ENCODE measurements around the gene RAD17. TPM values are rescaled to one million over a fixed set of nuclear protein-coding genes. Genes with fewer than 3 reads are reported as not detected.
"Not testable (repeated sequence)": the region's sequence is repeated elsewhere in the genome, so short reads cannot be mapped to it uniquely, and the experiment has no call there.

Gene RAD17
- total RNA-seq, 1 donor: 26.8 TPM

DNA sequence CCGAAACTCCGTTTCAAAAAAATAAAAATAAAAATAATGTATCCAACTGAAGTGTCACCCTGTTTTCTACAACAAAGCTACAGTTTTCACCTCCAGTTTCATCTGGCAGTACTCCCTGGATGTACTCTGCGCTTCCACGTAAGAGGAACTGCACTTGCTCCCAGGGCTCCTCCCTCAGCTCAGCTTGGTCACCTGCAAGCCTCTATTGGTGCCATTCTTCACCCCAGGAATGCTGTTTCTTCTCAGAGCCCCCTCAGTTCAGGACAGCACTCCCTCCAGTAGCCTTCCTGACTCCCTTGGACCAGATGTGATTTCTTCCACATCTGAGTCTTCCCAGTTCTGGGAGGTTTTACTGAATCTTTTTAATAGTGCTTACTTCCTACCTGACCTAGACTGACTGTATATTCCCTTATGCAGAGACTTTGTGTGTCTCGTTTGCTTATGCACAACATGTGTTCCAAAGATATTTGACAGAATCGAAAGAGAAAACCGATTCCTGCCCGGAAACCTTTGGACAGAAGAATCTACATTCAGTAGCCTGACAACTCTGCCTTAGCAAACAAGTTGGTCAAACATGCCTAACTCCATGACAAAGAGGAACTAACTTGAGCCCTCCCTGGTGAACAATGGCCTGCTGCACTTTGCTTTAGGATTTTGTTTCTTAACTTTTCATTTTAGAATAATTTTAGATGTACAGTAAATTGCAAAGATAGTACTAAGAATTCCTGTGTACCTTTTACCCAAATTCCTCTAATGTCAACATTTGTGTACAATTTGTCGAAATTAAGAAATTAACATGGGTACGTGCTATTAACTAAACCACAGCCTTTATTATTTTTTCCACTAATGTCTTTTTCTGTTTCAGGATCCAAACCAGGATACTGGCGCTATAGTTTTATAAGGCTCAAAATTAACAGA is 37.8 kb upstream of the RAD17 start:
- Histone ChIP-seq H4K20me1 (ENCODE audit: insufficient read depth, low read length) (no peaks in the 10 kb centered on the region), H3K4me2 (ENCODE audit: insufficient read depth, low read length) (peak overlapping the region; percentile 87), H2AFZ (ENCODE audit: low read length) (peak overlapping the region; percentile 97), H3K79me2 (ENCODE audit: insufficient read depth, low read length) (no peaks in the 10 kb centered on the region), H3K4me1 (ENCODE audit: insufficient read depth, low read length) (peaks cover 8% of the 10 kb centered on the region), H3K9me3 (ENCODE audit: low read depth, low read length) (no peaks in the 10 kb centered on the region), H3K27ac (ENCODE audit: low read depth, low read length) (no peak overlapping the region), H3K4me3 (ENCODE audit: insufficient read depth, low read length) (peak overlapping the region; percentile 79), H3K27me3 (ENCODE audit: insufficient read depth, low read length) (no peaks in the 10 kb centered on the region), H3K36me3 (ENCODE audit: insufficient read depth, low read length) (no peaks in the 10 kb centered on the region)
- TF ChIP-seq, protein P1, sequence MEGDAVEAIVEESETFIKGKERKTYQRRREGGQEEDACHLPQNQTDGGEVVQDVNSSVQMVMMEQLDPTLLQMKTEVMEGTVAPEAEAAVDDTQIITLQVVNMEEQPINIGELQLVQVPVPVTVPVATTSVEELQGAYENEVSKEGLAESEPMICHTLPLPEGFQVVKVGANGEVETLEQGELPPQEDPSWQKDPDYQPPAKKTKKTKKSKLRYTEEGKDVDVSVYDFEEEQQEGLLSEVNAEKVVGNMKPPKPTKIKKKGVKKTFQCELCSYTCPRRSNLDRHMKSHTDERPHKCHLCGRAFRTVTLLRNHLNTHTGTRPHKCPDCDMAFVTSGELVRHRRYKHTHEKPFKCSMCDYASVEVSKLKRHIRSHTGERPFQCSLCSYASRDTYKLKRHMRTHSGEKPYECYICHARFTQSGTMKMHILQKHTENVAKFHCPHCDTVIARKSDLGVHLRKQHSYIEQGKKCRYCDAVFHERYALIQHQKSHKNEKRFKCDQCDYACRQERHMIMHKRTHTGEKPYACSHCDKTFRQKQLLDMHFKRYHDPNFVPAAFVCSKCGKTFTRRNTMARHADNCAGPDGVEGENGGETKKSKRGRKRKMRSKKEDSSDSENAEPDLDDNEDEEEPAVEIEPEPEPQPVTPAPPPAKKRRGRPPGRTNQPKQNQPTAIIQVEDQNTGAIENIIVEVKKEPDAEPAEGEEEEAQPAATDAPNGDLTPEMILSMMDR (IDR thresholded peaks at IDR 0.05; ENCODE audit: extremely low read depth, low read depth, low read length): no peak
- DNase-seq (ENCODE audit: insufficient read length, low spot score, missing footprints): no peak

DNA sequence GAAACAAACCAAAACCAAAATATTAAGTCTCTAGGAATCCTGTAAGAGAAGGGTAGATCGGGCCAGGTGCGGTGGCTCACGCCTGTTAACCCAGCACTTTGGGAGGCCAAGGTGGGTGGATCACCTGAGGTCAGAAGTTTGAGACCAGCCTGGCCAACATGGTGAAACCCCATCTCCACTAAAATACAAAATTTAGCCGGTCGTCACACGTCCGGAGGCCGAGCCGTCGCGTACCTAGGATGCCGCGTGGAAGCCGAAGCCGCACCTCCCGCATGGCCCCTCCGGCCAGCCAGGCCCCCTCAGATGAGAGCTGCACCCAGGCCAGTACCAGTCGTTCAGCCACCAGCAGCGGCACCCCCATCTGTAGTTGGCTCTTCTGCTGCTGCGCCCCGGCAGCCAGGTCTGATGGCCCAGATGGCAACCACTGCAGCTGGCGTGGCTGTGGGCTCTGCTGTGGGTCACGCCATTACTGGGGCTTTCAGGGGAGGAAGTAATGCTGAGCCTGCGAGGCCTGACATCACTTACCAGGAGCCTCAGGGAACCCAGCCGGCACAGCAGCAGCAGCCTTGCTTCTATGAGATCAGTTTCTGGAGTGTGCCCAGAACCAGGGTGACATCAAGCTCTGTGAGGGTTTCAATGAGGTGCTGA is 35.8 kb upstream of the RAD17 start:
- not testable (repeated sequence) for H3K9me3 ChIP-seq (ENCODE audit: low read depth, low read length); DNase-seq (ENCODE audit: insufficient read length, low spot score, missing footprints); H3K4me1 ChIP-seq (ENCODE audit: insufficient read depth, low read length); H3K36me3 ChIP-seq (ENCODE audit: insufficient read depth, low read length); H3K4me3 ChIP-seq (ENCODE audit: insufficient read depth, low read length); H4K20me1 ChIP-seq (ENCODE audit: insufficient read depth, low read length); H3K79me2 ChIP-seq (ENCODE audit: insufficient read depth, low read length); H3K27me3 ChIP-seq (ENCODE audit: insufficient read depth, low read length); H3K4me2 ChIP-seq (ENCODE audit: insufficient read depth, low read length); H3K27ac ChIP-seq (ENCODE audit: low read depth, low read length); H2AFZ ChIP-seq (ENCODE audit: low read length)

DNA sequence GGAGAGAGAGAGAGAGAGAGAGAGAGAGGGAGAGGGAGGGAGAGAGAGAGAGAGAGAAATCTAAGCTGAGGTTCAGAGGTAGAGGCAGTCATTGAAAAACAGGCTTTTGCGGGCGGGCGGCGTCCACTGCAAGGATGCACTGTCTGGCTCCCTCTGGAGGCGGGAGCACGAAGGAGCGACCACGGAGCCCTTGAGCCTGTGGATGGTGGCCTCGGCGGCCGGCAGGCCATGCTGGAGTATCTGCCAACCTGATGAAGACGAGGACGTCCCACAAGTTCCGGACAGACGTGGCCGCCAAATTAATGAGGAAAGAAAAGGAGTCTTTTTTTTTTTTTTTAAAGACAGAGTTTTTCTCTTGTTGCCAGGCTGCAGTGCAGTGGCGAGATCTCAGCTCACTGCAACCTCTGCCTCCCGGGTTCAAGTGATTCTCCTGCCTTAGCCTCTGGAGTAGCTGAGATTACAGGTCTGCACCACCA is 34.8 kb upstream of the RAD17 start:
- Histone ChIP-seq H3K79me2 (ENCODE audit: insufficient read depth, low read length) (no peaks in the 10 kb centered on the region), H3K27ac (ENCODE audit: low read depth, low read length) (no peak overlapping the region), H3K9me3 (ENCODE audit: low read depth, low read length) (no peaks in the 10 kb centered on the region), H2AFZ (ENCODE audit: low read length) (peak overlapping the region; percentile 81), H4K20me1 (ENCODE audit: insufficient read depth, low read length) (no peaks in the 10 kb centered on the region), H3K27me3 (ENCODE audit: insufficient read depth, low read length) (no peaks in the 10 kb centered on the region), H3K4me3 (ENCODE audit: insufficient read depth, low read length) (peak overlapping the region; percentile 18), H3K36me3 (ENCODE audit: insufficient read depth, low read length) (no peaks in the 10 kb centered on the region), H3K4me1 (ENCODE audit: insufficient read depth, low read length) (peaks cover 8% of the 10 kb centered on the region), H3K4me2 (ENCODE audit: insufficient read depth, low read length) (peak overlapping the region; percentile 28)
- TF ChIP-seq, protein P1 (IDR thresholded peaks at IDR 0.05; ENCODE audit: extremely low read depth, low read depth, low read length): peak; percentile 76
- peak; percentile 95 for DNase-seq (ENCODE audit: insufficient read length, low spot score, missing footprints)

DNA sequence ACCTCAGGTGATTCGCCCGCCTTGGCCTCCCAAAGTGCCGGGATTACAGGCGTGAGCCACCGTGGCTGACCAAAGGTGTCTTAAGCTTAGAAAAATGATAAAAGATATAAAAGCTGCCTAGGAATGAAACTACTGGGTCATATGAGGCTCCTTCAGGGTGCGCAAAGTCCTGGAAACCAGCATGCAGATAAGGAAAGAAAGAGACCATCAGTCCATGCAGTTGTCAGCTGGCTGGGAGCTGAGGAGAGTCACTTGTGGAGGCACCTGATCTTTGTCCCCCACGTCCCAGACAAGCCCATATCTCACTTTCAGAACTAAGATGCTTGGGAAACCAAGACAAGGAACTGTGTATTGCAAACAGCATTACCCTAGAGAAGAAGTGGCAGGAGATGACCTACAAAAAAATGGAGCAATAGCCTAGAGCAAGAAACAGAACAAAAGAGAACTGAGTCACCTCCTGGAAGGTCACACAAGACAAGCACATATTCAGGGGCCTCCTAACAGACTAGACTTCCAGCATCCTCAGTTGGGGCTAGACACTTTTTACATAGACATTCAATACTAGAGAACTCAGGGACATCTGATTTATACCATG is 34.2 kb upstream of the RAD17 start:
- no peaks in the 10 kb centered on the region for H3K9me3 ChIP-seq (ENCODE audit: low read depth, low read length)
- no peak for DNase-seq (ENCODE audit: insufficient read length, low spot score, missing footprints)
- H4K20me1 ChIP-seq (ENCODE audit: insufficient read depth, low read length): no peaks in the 10 kb centered on the region
- no peak overlapping the region for H3K4me2 ChIP-seq (ENCODE audit: insufficient read depth, low read length)
- peak overlapping the region; percentile 42 for H2AFZ ChIP-seq (ENCODE audit: low read length)
- H3K4me3 ChIP-seq (ENCODE audit: insufficient read depth, low read length): no peak overlapping the region
- no peak overlapping the region for H3K27ac ChIP-seq (ENCODE audit: low read depth, low read length)
- H3K4me1 ChIP-seq (ENCODE audit: insufficient read depth, low read length): peaks cover 8% of the 10 kb centered on the region
- TF ChIP-seq, protein P1 (IDR thresholded peaks at IDR 0.05; ENCODE audit: extremely low read depth, low read depth, low read length): no peak
- H3K36me3 ChIP-seq (ENCODE audit: insufficient read depth, low read length): no peaks in the 10 kb centered on the region
- no peaks in the 10 kb centered on the region for H3K27me3 ChIP-seq (ENCODE audit: insufficient read depth, low read length)
- H3K79me2 ChIP-seq (ENCODE audit: insufficient read depth, low read length): no peaks in the 10 kb centered on the region
